ENCODE measurements around the gene FAM216B. TPM values are rescaled to one million over a fixed set of nuclear protein-coding genes. Genes with fewer than 3 reads are reported as not detected.
"Not testable (repeated sequence)": the region's sequence is repeated elsewhere in the genome, so short reads cannot be mapped to it uniquely, and the experiment has no call there.

The FAM216B gene
- total RNA-seq, 1 experiment from 2014 or later: not detected

DNA sequence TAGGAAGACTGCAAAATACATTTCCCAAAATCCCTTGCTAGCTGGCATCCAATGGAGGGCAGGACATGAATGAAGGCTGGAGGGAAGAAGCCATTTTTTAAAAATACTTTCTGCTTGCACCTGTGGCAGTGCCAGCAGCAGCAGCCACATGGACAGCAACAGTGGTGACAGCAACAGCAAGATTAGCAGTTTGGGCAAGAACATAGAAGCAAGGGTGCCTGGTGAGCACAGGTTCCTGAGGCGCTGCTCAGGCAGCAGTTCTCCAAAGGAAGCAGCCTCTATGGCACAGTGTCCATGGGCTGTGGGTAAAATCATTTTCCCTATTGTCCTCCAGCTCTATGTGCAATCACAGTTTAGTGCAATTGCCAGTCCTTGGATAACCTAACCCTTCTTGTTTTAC is 1.3 kb upstream of the FAM216B start:
- DNase-seq (ENCODE audit: low read depth): no peak

DNA sequence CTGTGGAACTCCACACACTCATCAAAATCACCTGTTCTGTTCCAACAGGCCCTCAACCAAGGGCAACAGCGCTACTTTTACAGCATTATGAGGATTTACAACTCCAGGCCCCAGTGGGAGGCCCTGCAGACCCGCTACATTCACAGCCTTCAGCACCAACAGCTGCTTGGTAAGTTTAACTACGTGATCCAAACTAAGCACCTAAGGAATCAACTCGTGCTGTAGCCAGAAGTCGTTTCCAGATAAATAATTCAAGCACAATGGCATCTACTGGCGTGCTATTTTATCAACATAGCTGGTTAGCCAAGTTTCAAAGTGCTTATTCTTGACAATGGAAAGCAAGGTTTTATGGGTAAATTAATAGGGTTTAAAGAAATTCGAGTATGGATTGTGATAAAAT is 5.3 kb downstream of the FAM216B start:
- DNase-seq (ENCODE audit: low read depth): no peak

GRCh38 chr13:42788601-42789000 is 7.2 kb downstream of the FAM216B start:
- no peak for DNase-seq (ENCODE audit: low read depth)

DNA sequence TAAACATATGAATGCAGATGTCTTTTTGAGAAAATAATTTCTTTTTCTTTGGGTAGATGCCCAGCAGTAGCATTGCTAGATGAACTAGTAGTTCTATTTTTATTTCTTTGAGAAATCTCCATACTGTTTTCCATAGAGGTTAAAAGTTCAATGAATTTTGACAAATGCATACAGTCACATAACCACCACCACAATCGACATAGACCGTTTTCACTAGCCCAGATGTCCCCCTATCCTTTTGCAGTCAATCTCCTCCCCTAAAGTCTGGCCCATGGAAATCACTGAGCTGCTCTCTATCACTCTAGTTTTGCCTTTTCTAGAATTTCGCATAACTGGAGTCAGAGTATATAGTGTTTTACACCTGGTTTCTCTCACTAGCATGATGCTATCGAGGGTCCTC is 10.8 kb downstream of the FAM216B start:
- no peak for DNase-seq (ENCODE audit: low read depth)

- DNase-seq (ENCODE audit: low read depth): peak; percentile 16
Observed at GRCh38 chr13:42794577-42795275, 13.3 kb downstream of the FAM216B start.

DNA sequence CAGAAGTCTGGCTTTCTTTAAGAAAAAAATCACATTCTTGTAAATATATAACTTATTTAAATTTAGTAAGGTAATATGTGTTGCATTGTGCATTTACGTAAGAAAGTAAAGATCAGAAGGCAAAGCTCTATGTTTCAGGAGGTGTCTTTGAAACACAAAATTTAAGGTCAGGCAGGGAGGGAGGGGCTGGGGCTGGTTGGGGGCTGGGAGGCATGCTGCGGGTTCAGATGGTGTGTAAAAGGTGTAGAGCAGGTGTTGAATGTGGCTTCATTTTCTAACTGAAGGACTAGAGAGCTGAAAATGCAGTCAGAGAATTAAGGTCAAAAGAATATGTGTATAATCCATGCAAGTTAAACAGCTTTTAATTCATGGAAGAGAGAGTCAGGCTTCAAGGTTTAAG is 14.3 kb downstream of the FAM216B start:
- DNase-seq (ENCODE audit: low read depth): no peak

GRCh38 chr13:42796747-42797356 is 15.5 kb downstream of the FAM216B start:
- no peak for DNase-seq (ENCODE audit: low read depth)

DNA sequence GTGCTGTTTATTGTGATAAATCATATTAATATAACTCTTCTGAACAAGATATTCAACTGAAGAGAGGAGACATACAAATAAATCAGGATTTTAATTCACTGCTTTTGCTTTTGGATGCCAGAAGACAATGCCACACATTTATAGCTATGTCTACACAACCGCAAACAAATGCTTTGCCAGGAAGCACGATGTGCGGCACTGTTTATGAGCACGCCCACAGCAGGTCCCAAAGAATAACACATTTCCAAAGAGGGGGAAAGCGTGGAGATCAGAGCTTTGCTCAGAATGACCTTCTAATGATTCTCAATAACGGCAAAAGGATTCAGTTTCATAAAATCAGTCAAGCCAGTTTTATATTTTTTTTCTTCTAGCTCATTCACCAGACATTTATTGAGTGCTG is 16.7 kb downstream of the FAM216B start:
- no peak for DNase-seq (ENCODE audit: low read depth)

DNA sequence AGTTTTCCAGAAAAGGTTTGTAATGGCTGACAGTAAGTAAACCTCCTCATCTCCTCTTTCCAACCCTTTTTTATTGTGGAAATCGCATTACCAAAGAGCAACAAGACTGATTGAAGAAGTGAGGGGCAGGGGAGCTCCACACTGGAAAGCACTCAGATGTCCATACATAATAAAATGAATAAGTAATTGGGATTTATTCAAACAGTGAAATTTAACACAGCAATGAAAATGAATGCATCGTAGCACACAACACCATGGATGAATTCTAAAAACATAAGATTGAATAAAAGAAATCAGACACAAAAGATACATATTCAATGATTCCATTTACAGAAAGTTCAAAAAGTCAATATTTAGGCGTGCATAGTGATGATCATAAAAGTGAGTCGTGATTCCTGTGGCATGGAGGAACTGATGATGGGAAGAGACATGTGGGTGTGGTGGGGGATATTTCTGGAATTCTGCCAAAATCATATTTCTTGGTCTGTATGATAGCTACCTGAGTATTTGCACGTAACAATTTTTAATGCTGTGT is 18.8 kb downstream of the FAM216B start:
- no peak for DNase-seq (ENCODE audit: low read depth)

DNA sequence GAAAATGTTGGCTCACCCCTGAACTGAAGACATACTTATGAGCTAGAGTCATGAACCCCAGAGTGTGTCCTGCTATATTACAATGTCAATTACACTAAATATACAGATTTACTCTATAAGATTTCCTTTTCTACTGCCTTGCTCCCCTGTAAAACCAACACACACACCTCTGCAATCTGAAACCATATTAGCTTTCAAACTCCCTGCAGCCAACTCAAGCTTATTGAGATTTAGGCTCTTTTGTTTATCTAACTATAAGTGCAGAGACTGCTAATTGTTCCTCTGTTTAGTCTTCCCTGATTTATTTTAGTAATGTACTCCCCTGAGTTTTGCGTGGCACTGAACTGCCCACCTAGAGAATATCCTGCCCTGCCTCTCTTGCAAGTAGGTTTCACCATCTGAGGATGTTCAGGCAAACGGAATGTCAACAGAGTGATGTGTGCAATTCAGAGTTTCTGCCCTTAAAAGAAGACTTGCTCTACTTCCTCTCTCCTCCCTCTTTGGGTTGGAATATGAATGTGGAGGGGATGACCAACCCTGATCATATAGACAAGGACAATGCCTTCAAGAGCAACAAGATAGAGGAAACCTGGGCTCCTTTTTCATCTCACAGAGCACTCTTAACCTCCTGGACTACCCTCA is 22.3 kb downstream of the FAM216B start:
- DNase-seq (ENCODE audit: low read depth): no peak

GRCh38 chr13:42804244-42804874 is 23.0 kb downstream of the FAM216B start:
- DNase-seq (ENCODE audit: low read depth): no peak

DNA sequence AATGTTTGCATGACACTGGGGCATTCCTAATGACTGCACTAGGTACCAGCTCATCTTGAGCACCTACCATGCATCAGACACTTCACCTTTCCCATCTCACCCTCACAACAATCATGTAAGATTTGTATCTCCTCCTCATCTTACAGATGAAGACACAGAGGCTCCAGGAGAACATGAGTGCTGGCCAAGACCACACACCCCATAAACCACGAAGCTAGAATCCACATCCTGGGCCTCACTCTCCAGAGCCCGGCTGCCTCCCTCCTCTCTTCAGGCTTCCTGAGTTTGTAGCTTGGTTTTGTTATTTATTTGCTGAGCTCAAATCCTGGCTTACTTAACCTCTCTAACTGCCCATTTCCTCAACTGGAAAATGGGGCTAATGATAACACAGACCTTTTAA is 25.9 kb downstream of the FAM216B start:
- DNase-seq (ENCODE audit: low read depth): peak; percentile 55

- DNase-seq (ENCODE audit: low read depth): peak; percentile 70
Observed at GRCh38 chr13:42807866-42808265, 26.5 kb downstream of the FAM216B start.

- DNase-seq (ENCODE audit: low read depth): peak; percentile 58
Observed at GRCh38 chr13:42808341-42808940, 27.1 kb downstream of the FAM216B start.

GRCh38 chr13:42812316-42812715 is 30.9 kb downstream of the FAM216B start:
- DNase-seq (ENCODE audit: low read depth): peak; percentile 77

DNA sequence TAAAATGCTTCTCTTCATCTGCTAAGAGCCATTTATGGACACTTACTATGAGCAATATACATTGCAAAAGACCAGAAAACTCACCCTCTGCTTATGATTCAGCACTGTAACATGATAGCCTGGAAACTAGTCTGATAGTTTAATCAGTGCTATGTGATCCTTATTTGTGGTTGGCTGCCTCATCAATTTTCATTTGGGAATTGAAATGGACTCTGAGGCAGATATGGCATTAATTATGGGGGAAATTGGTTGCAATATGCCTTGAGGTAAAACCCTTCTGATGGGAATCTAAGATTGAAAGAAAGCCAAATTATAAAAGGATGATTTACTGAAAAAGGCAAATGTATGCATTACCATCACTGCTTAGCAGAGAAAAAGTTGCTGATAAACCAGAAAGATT is 33.5 kb downstream of the FAM216B start:
- peak; percentile 87 for DNase-seq (ENCODE audit: low read depth)

DNA sequence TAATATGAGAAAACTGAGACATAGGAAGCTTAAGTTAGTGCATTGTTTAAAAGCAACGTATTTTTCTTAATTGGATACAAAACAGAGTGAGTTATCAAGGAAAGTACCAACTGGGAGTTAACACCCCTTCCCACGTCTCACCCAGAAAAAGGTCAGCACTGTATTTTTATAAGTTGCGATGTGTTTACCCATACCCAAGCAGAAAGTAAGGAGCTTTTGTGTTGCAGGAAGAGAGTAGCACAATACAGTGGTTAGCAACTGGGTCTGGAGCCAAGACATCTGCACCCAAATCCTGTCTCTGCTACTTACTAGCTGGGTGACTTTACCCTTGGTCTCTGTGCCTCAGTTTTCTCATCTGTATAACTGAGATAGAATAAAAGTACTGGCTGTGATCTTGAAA is 34.3 kb downstream of the FAM216B start:
- DNase-seq (ENCODE audit: low read depth): peak; percentile 45

- DNase-seq (ENCODE audit: low read depth): no peak
Observed at GRCh38 chr13:42816538-42816937, 35.2 kb downstream of the FAM216B start.

- DNase-seq (ENCODE audit: low read depth): not testable (repeated sequence)
Observed at GRCh38 chr13:42819687-42820086, 38.3 kb downstream of the FAM216B start.

- DNase-seq (ENCODE audit: low read depth): no peak
Observed at GRCh38 chr13:42820451-42820850, 39.1 kb downstream of the FAM216B start.

- DNase-seq (ENCODE audit: low read depth): peak; percentile 87
Observed at GRCh38 chr13:42821437-42821836, 40.1 kb downstream of the FAM216B start.
